ENCODE results near the gene MADD.
"Not testable (repeated sequence)": the region's sequence is repeated elsewhere in the genome, so short reads cannot be mapped to it uniquely, and the experiment has no call there.

MADD gene

DNA sequence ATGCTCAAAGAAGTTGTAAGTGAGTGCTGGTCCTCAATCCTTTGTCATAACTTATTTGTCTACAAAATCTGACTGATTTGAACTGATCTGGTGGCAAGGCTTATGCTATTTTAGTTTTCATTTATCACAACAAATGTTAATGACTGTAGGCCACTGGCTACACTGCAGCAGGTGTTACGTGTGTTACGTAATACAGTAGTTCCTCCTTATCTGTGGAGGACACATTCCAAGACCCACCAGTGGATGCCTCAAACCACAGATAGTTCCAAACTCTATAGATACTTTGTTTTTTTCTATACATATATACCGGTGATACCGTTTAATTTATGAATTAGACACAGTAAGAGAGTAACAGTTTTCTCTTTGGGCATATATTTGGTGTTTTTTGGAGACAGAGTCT lies 7.0 kb downstream of the MADD start:
- no peak for DNase-seq (ENCODE audit: low spot score)

DNA sequence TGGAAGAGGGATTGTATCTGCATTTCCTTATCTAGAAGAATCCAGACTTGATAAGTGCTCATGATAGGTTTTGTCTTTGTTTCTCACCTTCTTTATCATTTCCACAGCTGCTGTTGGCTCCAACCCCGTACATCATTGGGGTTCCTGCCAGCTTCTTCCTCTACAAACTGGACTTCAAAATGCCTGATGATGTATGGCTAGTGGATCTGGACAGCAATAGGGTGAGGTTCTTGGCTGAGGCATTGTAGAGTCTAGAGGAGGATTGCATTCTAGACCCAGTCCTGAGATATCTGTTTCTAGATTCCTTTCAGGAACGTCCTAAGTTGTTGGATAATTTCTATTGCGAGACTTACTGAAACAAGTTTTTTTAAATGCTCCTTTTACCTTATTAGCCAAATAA lies 8.1 kb downstream of the MADD start:
- no peak for DNase-seq (ENCODE audit: low spot score)

DNA sequence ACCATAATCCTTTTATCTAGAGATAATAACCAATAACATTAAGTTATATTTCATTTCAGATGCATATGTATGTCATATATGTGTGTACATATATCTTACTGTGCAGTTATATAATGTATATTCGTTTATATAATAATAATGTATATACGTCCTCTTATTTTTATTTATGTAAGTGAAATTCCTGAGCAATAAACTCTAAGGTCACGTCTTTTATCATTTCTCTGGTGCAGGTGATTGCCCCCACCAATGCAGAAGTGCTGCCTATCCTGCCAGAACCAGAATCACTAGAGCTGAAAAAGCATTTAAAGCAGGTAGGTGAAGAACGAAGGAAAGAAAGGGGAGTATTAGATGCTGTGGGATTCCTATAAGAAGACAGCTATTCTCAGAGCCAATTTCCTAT lies 8.8 kb downstream of the MADD start:
- DNase-seq (ENCODE audit: low spot score), result no peak

DNA sequence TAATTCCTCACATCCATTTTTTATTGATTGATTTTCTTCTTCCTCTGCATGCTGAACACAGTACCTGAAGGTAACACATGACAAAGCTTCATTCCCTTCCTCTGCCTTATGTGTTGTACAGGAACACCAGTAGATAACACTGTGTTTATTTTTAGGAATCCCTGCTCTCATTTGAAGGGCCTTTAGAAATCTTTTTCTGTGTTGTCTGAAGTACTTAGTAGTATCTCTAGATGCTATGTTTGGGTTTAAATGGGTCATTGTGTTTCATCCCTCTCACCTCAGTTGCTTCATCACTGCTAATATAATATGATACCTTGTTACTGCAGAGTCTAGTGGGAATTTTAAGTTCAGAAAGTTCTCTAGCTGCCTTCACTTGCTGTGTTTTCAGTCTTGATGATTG lies 10.2 kb downstream of the MADD start:
- DNase-seq (ENCODE audit: low spot score), result no peak

DNA sequence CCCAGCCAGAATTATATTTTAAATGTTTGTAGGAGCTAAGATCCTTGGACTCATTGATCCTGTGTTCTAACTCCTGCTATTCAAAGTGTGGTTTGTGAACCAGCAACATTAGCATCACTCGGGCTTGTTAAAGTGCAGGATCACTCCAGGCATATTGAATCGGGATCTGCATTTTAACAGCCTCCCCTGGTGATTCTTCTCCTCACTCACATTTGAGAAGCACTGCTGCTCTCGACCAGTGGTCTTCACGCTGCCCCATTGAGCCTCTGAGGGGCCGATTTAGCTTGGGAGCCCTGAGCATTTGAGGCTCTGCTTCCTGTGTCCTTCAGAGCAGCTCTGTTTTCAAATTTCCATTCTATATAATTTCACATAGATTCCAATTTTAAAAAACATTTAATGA lies 10.9 kb downstream of the MADD start:
- no peak for DNase-seq (ENCODE audit: low spot score)

DNA sequence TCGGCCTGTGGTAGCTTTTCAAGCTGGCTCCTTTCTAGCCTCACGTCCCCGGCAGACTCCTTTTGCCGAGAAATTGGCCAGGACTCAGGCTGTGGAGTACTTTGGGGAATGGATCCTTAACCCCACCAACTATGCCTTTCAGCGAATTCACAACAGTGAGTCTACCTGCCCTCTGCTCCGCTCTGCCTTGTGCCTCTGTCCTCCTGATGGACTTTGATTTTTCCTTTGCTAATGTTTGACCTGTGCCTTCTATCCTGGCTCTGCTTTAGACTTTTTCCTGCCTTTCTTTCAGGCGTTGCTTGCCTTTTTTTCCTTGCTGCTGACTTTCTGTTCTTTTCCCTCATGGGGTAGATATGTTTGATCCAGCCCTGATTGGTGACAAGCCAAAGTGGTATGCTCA lies 12.5 kb downstream of the MADD start:
- no peak for DNase-seq (ENCODE audit: low spot score)

DNA sequence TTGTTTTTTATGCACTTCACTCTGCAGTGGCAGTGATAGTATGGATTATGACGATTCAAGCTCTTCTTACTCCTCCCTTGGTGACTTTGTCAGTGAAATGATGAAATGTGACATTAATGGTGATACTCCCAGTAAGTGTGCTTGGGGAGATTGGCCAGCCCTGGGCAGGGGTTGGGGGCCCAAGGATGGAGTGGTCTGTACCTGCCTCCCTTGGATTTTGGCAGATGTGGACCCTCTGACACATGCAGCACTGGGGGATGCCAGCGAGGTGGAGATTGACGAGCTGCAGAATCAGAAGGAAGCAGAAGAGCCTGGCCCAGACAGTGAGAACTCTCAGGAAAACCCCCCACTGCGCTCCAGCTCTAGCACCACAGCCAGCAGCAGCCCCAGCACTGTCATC lies 14.2 kb downstream of the MADD start:
- no peak for DNase-seq (ENCODE audit: low spot score)

DNA sequence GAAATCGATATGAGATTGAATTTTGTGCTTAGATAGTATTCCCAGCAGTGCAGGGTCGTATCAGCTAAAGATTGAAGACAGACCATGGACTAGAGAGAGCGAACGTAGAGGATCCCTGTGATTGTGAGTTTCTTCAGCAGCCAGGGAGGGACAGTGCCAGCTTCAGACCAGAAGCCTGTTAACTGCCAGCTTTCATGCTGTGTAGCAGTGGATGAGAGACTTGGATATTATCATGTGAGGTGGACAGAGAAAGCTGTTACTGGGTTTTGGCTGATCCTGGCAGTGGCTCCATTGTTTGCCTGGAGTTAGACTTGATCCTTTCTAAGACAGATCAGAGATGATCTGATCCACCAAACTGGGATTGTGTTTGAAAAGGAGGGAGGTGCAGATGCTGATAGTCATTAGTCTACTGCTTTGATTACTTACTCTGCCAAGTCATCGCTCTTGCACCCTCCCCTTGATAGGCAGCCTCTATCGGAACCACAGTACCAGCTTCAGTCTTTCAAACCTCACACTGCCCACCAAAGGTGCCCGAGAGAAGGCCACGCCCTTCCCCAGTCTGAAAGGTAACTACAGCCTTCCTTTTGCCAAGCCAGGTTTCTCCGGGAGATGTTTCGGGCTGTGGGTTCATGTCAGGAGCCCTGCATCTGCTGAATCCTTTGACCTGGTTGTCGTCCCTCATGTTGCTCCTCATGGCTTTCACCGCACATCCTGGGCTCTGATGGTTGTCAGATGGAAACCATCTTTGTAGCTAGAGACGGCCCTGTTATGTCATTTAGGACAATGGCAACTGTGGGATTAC lies 16.2 kb downstream of the MADD start:
- DNase-seq (ENCODE audit: low spot score), result no peak

DNA sequence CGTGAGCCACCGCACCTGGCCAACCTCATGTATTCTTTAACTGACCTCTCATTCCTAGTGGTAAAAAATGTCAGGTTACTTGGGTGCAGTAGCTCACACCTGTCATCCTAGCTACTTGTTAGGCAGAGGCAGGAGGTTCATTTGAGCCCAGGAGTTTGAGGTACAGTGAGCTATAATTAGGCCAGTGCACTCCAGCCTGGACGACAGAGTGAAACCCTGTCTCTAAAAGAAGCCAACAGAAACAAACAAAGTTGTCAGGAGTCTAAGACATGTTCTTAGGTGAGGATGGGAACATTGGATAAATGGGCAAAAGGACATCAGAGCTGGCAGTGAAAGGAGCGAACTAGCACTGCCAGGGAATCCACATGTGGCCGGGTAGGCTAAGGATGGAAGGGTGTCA lies 18.1 kb downstream of the MADD start:
- DNase-seq (ENCODE audit: low spot score), result no peak

DNA sequence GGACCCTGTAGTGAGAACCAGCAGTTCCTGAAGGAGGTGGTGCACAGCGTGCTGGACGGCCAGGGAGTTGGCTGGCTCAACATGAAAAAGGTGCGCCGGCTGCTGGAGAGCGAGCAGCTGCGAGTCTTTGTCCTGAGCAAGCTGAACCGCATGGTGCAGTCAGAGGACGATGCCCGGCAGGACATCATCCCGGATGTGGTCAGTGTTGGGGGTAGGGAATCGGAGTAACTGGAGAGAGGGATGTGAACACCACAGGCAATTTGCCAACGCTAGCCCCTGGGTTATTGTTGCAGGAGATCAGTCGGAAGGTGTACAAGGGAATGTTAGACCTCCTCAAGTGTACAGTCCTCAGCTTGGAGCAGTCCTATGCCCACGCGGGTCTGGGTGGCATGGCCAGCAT lies 19.9 kb downstream of the MADD start:
- no peak for DNase-seq (ENCODE audit: low spot score)

DNA sequence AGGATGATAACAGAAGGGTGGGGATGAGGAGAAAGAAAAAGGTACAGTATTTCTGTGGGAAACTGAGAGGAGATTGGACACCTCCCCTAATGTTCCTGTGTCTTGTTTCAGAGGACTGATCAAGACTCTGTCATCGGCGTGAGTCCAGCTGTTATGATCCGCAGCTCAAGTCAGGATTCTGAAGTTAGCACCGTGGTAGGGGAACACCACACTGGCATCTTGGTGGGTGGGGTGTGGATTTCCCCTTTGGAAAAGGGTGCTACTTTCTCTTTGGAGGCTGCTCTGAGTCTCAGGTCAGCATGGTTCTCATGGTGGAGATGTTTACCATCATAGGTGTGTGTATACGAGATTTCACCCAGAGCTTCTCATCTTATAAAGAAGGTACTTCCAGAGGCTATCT lies 25.5 kb downstream of the MADD start:
- DNase-seq (ENCODE audit: low spot score), result no peak

DNA sequence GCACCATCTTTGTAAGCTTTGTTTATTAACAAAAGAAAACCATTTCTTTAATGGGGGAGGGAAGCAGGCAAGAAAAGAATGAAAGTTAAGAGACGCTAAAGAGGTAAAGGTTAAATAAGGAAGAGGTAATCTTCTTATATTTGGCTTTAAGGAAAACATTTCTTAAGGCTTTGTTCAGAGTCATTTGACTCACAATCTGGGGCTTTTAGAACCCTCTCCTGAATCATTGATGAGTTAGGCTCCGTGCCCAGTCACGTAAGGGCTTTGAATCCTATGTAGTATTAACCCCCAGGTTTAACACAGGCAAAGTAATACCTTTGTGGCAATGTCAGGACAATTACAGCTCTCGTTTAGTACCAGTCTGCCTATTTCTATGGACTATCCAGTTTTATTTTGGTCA lies 26.1 kb downstream of the MADD start:
- no peak for DNase-seq (ENCODE audit: low spot score)

DNA sequence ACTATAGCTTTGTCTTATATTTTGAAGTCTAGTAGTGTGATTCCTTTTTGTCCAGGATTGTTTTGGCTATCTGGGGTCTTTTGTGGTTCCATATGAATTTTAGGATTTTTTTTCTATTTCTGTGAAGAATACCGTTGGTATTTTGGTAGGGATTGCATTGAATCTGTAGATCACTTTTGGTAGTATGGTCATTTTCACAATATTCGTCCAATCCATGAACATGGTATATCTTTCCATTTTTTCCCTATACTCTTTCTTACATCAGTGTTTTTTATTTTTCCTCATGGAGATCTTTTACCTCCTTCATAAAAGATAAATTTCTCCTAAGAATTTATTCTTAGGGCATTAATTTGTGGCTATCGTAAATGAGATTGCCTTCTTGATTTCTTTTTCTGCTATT lies 29.1 kb downstream of the MADD start:
- no peak for DNase-seq (ENCODE audit: low spot score)

DNA sequence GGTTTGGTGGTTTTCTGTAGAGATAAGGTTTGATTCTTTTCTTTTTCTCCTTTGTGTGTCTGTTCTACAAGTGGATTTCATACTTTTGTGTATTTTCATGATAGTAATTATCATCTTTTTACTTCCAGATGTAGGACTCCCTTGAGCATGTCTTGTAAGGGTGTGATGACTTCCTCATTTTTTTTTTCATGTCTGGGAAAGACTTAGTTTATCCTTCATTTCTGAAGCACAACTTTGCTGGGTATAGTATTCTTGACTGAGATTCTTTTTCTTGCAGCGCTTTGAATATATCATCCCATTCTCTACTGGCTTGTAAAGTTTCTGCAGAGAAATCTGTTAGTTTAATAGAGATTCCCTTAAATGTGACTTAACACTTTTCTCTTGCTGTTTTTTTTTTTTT lies 32.9 kb downstream of the MADD start:
- DNase-seq (ENCODE audit: low spot score), result no peak

DNA sequence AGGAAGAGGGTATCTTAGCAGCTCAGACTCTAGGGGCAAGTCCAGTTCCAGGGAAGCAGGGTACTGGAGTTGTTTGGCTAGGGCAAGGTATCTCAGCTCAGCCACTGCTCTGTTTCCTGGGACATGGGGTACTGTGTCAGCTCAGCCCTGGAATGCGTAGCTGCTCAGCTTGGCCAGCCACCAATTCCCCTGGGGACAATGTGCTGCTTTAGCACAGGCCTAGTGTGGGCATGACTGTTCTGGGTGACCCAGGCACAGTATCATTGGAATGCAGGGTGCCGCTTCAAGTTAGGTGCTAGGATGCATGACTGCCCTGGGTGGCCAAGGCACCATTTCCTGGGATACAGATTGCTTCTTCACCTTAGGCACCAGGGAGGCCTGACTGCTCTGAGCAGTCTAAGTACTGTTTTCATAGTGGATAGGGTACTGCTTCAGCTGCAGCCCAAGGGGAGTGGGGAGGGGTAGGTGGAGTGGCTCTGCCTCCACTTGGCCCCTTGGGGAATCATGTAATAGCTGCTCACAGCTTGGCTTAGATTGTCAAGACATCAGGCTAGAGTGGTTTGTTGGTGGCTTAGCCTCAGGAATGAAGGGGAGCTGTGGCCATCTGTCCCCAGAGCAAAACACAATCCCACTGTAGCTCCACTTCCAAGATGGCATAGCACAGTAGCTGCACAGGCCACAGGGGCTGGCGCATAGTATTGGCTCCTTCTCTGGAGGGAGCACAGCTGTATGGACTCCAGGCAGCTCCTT lies 36.0 kb downstream of the MADD start:
- no peak for DNase-seq (ENCODE audit: low spot score)

DNA sequence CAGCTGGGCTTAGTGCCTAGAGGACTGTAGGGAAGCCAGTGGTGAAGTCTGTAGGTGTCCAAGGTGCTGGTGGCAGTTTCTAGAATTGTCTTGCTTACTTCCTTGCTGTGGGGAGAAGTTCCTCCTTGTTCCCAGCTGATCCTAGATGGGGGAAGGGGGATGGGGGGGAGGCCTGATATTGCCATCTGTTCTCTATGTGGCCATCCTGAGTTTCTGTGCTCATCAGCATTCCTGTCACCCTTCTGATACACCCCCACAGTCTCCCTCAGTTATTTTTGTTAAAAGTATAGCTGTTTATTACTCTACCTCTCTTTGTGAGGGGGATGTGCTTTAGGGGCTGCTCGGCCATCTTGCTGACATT lies 36.5 kb downstream of the MADD start:
- DNase-seq (ENCODE audit: low spot score), result no peak

DNA sequence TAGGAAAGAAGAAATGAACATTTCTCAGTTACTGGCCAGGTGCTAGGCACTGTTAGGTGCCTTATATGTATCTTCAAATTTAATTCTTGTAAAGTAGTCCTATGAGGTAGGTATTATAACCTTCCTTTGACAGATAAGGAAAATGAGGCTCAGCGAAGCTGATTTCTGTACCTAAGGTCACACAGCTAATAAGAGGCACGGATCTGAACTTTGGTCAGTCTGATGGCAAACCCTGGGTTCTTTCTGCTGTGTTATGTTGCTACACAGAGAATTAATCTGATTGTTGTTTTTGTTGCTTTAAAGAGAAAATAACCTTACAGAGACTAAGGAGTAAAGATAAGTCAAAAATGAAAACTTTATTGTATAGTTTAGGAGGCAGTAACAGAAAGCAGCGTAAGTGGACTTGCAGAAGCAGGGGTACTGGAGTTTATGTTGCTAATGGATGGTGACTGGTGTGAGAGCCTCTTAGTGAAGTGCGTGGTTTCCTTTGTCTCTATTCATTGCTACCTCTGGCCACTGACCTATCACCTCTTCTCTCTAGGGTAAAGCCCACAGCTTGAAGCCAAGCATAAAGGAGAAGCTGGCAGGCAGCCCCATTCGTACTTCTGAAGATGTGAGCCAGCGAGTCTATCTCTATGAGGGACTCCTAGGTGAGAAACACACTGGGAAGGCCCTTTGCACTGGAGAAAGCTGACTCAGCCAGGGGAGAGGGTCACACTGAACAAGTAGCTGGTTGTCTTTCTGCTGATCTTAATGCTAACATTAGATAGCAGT lies 38.3 kb downstream of the MADD start:
- DNase-seq (ENCODE audit: low spot score), result no peak

DNA sequence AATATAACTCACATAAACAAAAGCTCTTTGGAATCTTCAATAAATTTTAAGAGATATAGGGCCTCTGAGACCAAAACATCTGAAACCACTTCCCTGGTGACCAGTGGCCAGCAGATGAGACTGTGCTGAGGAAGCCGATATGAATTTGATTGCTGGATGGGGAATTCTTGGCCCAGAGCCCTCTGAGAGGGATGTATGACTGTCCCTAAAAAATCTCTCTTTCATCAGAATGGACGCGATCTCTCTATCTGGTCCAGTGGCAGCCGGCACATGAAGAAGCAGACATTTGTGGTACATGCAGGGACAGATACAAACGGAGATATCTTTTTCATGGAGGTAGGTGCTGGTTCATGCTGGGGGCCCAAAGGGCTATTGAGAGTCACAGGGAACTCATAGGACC lies 45.1 kb downstream of the MADD start:
- peak; percentile 73 for DNase-seq (ENCODE audit: low spot score)

DNA sequence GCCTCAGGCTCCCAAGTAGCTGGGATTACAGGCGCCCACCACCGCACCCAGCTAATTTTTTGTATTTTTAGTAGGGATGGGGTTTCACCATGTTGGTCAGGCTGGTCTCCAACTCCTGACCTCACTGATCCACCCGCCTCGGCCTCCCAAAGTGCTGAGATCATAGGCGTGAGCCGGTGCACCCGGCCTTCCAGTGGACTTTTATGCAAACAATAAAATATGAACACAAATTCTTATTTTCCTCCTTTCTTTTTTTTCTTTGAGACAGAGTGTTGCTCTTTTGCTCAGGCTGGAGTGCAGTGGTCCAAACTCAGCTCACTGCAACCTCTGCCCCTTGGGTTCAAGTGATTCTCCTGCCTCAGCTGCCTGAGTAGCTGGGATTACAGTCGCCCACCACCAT lies 46.6 kb downstream of the MADD start:
- not testable (repeated sequence) for DNase-seq (ENCODE audit: low spot score)

DNA sequence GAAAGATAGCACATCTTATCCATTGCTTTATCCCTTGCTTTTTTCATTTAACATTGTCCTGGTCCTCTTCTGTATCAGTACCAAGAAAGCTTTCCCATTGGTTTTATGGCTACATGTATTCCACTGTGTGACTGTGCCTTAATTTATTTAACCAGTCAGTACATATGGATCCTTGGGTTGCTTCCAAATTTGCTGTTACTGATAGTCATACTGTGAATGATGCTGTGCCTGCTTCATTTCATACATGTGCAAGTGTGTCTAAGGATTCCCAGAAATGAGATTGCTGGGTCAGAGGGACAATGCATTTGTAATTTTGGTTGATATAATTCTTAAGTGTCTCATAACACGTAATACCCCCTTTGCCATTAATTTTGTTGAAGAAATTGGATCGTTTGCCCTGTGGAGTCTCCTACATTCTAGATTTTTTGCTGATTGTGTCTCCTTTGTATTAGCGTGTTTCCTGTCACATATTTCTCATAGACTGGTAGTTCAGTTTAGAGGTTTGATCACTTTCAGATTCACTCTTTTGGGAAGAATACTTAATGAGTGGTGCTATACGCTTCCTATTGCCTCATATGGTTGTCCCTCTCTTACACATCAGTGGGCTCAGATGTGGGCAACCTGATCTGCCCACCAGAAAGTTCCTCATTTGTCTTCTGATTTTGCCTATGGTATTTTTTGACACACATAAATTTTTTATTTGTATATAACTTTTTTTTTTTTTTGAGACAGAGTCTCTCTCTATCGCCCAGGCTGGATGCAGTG lies 47.3 kb downstream of the MADD start:
- DNase-seq (ENCODE audit: low spot score), result no peak

DNA sequence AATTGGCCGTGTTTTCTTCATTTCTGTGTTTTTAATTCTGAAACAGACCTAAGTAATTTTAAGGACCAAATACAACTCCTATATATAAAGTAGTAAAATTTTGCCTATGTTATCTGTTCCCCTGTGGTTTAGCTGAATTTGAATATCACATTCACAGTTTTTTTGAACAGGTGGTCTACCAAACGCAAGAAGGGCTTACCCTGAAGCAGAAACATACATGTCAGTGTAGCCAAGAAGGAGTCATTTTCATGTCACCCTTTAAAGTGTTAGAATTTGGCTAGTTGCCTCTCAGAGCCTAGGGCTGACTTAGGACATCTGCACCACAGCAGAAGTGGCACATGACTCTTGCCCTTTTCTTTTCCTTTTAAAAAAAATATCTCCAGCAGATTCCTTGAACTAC lies 48.2 kb downstream of the MADD start:
- DNase-seq (ENCODE audit: low spot score), result peak; percentile 0

DNA sequence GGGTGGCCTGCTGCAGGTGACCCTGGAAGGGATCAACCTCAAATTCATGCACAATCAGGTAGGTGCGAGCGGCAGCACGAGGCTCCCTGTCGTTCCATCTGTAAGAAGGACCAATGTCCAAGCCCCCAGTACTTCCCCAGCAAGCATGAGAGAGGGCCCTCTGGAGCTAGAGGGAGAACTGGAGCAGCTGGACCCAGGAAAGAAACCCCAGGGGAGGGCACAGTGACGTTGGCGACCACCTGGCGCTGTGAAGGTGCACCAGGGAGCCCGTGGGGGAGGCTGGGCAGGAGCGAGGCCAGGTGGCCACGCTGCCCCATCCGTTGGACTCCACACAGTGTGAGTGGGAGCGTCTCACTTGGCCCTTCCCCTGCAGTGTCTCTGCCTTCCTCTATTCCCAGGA lies 54.6 kb downstream of the MADD start:
- DNase-seq (ENCODE audit: low spot score), result no peak

Measured in AG20443 (cell line).